K562 (cell line): ENCODE data around the gene MAPK8IP1. TPM values are rescaled to one million over a fixed set of nuclear protein-coding genes. Genes with fewer than 3 reads are reported as not detected.
A peak's percentile ranks its signal among the peaks of the same experiment; 100 is the strongest.

Source experiments
- ATAC-seq: fragments of 200-7000 bp; cut with Tn5 transposase; 3 replicates; pipeline ENCODE4 v1.9.1; 2020; ENCODE audit warnings: moderate library complexity
- BruUV-seq: library from RNA; stranded (reverse); fragments of 400-500 nt; replicated peaks from 2 replicates; lab custom pipeline; 2021; lab: Mats Ljungman, UMichigan
- CTCF ChIA-PET: fragments of 300-600 bp; formaldehyde crosslinking; extraction: SDS; loops from one replicate; lab custom pipeline; 2021; ENCODE audit warnings: low intra/inter-chr PET ratio; lab: Yijun Ruan, JAX
- POLR2A ChIA-PET: fragments of 300-600, 350-650 bp; sonication (Branson Sonifier 250); formaldehyde crosslinking; extraction: SDS; loops from one replicate; lab custom pipeline; 2021; ENCODE audit warnings: antibody characterized with exemption, inconsistent platforms; lab: Yijun Ruan, JAX
- DNase-seq, 4 experiments: peaks; one replicate each; pipeline versions ENCODE4 v3.0.0 to v3.0.0-alpha.2; 2011 to 2018; ENCODE audit warnings: low spot score in 3 of 4, mixed read lengths in 3 of 4; ENCODE audit errors: extremely low read depth in 1 of 4
- FAIRE-seq: peaks from 2 replicates; lab custom pipeline; 2011; peaks lifted over from hg19 to GRCh38; lab: Jason Lieb, UNC
- H2AFZ ChIP-seq: 2 replicates; pipeline ENCODE4 v1.6.0; 2011; ENCODE audit warnings: low read depth, low read length, control low read depth, inconsistent platforms
- H3K27ac ChIP-seq: fragments of 200-600 bp; 3 replicates; pipeline ENCODE4 v1.8.0; 2011; ENCODE audit warnings: low read depth, mild to moderate bottlenecking, control low read depth, inconsistent platforms, low read length, moderate library complexity, mixed read lengths; ENCODE audit errors: extremely low read depth
- H3K27me3 ChIP-seq, 2 experiments: fragments of 300-600 bp in 1 of 2; 2 replicates in 1 of 2; 3 replicates in 1 of 2; pipeline versions ENCODE4 v1.6.0 to v1.8.0; 2011; ENCODE audit warnings: inconsistent platforms in 2 of 2, low read length in 2 of 2, mild to moderate bottlenecking in 1 of 2, mixed read lengths in 1 of 2, moderate library complexity in 1 of 2; ENCODE audit not compliant: control insufficient read depth in 2 of 2, insufficient read depth in 2 of 2
- H3K36me3 ChIP-seq: fragments of 300-600 bp; 3 replicates; pipeline ENCODE4 v1.8.0; 2011; ENCODE audit warnings: mild to moderate bottlenecking, low read length, inconsistent platforms; ENCODE audit not compliant: control insufficient read depth, insufficient read depth
- H3K4me1 ChIP-seq, 2 experiments: fragments of 200-600 bp in 1 of 2; replicated peaks in 1 of 2; 2 replicates in 1 of 2; 3 replicates in 1 of 2; pipeline versions ENCODE4 v1.5.1 to v1.8.0; 2011; ENCODE audit warnings: inconsistent platforms in 2 of 2, low read length in 2 of 2, mild to moderate bottlenecking in 1 of 2, mixed read lengths in 1 of 2, moderate library complexity in 1 of 2; ENCODE audit not compliant: control insufficient read depth in 2 of 2, insufficient read depth in 2 of 2
- H3K4me2 ChIP-seq: 2 replicates; pipeline ENCODE4 v1.6.1; 2011; ENCODE audit warnings: low read length, control low read depth, inconsistent platforms, mixed read lengths; ENCODE audit not compliant: insufficient read depth
- H3K4me3 ChIP-seq: fragments of 200-600 bp; sonication (generic), shearing (Covaris generic); 2 replicates; pipeline ENCODE4 v1.5.1; 2016; ENCODE audit warnings: control low read depth, inconsistent platforms
- H3K79me2 ChIP-seq: fragments of 200-600 bp; 3 replicates; pipeline ENCODE4 v1.8.0; 2011; ENCODE audit warnings: low read length, inconsistent platforms; ENCODE audit not compliant: control insufficient read depth, insufficient read depth
- H3K9ac ChIP-seq, 2 experiments: 2 replicates each; pipeline versions ENCODE4 v1.6.0 to v1.6.1; 2011; ENCODE audit warnings: low read depth in 2 of 2, low read length in 2 of 2, control low read depth in 1 of 2, inconsistent platforms in 1 of 2, mild to moderate bottlenecking in 1 of 2, mixed read lengths in 1 of 2; ENCODE audit not compliant: insufficient read depth in 1 of 2
- H3K9me1 ChIP-seq: one replicate; pipeline ENCODE4 v1.6.0; 2011; ENCODE audit warnings: inconsistent platforms, mild to moderate bottlenecking, low read length, moderate library complexity; ENCODE audit not compliant: control insufficient read depth, insufficient read depth
- H3K9me3 ChIP-seq: replicated peaks from 2 replicates; pipeline ENCODE4 v1.5.1; 2011; ENCODE audit warnings: low read depth, low read length, inconsistent platforms; ENCODE audit not compliant: control insufficient read depth, insufficient read depth
- H4K20me1 ChIP-seq: replicated peaks from 2 replicates; pipeline ENCODE4 v1.6.1; 2011; ENCODE audit warnings: low read length, inconsistent platforms, mixed read lengths; ENCODE audit not compliant: control insufficient read depth, insufficient read depth
- UBTF ChIP-seq, 2 experiments: IDR thresholded peaks; 2 replicates each; pipeline ENCODE4 v1.6.1; 2012; ENCODE audit warnings: improper control_type of control experiment in 2 of 2, low read depth in 2 of 2, low read length in 2 of 2, borderline replicate concordance in 1 of 2
- VEZF1 ChIP-seq: fragments of 200-800 bp; sonication (Bioruptor generic); IDR thresholded peaks from 2 replicates; pipeline ENCODE4 v1.6.1; 2017; ENCODE audit warnings: missing genetic modification characterization, missing compliant biosample characterization
- ZNF41 ChIP-seq: fragments of 250-450 bp; sonication (Bioruptor Pico); conservative IDR thresholded peaks from 2 replicates; pipeline ENCODE4 v1.4.0; 2020; ENCODE audit warnings: mild to moderate bottlenecking
- WGBS: fragments of 100-300 bp; shearing (Covaris generic); methylation state at CpG from one replicate; pipeline ENCODE4 v1.1.6; 2016; ENCODE audit warnings: low coverage, mixed read lengths; ENCODE audit not compliant: insufficient coverage; ENCODE audit errors: missing lambda C conversion rate; 5-methylcytosine and 5-hydroxymethylcytosine counted together
- in situ Hi-C: fragments of 300-500 bp; cut with MboI; formaldehyde crosslinking; loops from 4 replicates; pipeline ENCODE4 v1.15.0; 2018; ENCODE audit warnings: inconsistent platforms, mixed read lengths
- intact Hi-C: fragments of 100-400 bp; cut with micrococcal nuclease; formaldehyde crosslinking; loops from 2 replicates; pipeline ENCODE4 v1.14.2; 2022
- polyA plus RNA-seq, 8 experiments: library from polyadenylated mRNA; depleted of rRNA in 4 of 8; stranded (reverse) in 5 of 8; unstranded in 3 of 8; fragments of >200 nt; fragmentation: Nextera tagmentation in 2 of 8; fragmentation: Illumina TruSeq in 1 of 8; extraction: Ambion mirVana in 2 of 8; extraction: Trizol in 1 of 8; gene quantifications; 2 replicates each; pipeline versions ENCODE4 v1.2.1 to v1.2.3, GENCODE V29; 2011 to 2014; ENCODE audit warnings: inconsistent platforms in 1 of 8, missing spikeins in 1 of 8
- total RNA-seq, 7 experiments: library from RNA; depleted of rRNA in 6 of 7; stranded (reverse); fragments of >200 nt in 6 of 7; fragmentation: Illumina TruSeq in 2 of 7; extraction: Trizol in 2 of 7; gene quantifications; 2 replicates each; pipeline versions ENCODE4 v1.2.1 to v1.2.3, GENCODE V29; 2011 to 2021; ENCODE audit warnings: low replicate concordance in 1 of 7
- TF ChIP-seq, protein P1 (sequence below), 2 experiments: fragments of 450-650 bp; formaldehyde crosslinking in 1 of 2; IDR thresholded peaks; 2 replicates each; pipeline versions ENCODE4 v1.4.0 to v1.6.1; 2014 to 2020; ENCODE audit warnings: mild to moderate bottlenecking in 2 of 2, borderline replicate concordance in 1 of 2, low read depth in 1 of 2
- TF ChIP-seq, protein P2 (sequence below): IDR thresholded peaks from 3 replicates; pipeline ENCODE4 v1.6.1; 2011; ENCODE audit warnings: borderline replicate concordance, mild to moderate bottlenecking; ENCODE audit not compliant: insufficient read length, insufficient read depth

MAPK8IP1 gene
- total and polyA plus RNA-seq, 9 of the 15 experiments (the other 6 are each of a cell fraction or from before 2014, with no cell fraction given), result 0.13 to 6.9 (median 2.5) TPM

GRCh38 chr11:45896422-45896984 is 11.1 kb downstream of the MAPK8IP1 start:
- no TSS peak for BruUV-seq
- Histone ChIP-seq H3K4me3 (no peak overlapping the region), H3K4me2 (no peak overlapping the region), H3K9me1 (no peaks in the 10 kb centered on the region), H3K79me2 (no peaks in the 10 kb centered on the region), H3K27ac (no peak overlapping the region), H3K36me3 (no peaks in the 10 kb centered on the region), H3K9me3 (no peaks in the 10 kb centered on the region), H3K9ac (no peak overlapping the region; a peak in 1 of 4 replicates), H3K4me1 (peaks cover 6 to 39% of the 10 kb centered on the region in 2 experiments; a peak in 4 of 5 replicates), H3K27me3 (no peaks in the 10 kb centered on the region; a peak in 1 of 5 replicates), H2AFZ (no peak overlapping the region), H4K20me1 (0 out of 2 replicates have a peak, but pooled peaks cover 9% of the 10 kb centered on the region)
- 23% methylated on average over 13 of the region's 19 CpGs for WGBS
- no peak for ATAC-seq
- ChIA-PET CTCF (no interaction called here), POLR2A (interaction anchor here (0.6 to 2.1 kb wide), 3 partner anchors 35 to 287 kb away, joined by 3 to 5 read pairs (median 4); no protein-coding TSS in a partner anchor)
- TF ChIP-seq, protein P1, sequence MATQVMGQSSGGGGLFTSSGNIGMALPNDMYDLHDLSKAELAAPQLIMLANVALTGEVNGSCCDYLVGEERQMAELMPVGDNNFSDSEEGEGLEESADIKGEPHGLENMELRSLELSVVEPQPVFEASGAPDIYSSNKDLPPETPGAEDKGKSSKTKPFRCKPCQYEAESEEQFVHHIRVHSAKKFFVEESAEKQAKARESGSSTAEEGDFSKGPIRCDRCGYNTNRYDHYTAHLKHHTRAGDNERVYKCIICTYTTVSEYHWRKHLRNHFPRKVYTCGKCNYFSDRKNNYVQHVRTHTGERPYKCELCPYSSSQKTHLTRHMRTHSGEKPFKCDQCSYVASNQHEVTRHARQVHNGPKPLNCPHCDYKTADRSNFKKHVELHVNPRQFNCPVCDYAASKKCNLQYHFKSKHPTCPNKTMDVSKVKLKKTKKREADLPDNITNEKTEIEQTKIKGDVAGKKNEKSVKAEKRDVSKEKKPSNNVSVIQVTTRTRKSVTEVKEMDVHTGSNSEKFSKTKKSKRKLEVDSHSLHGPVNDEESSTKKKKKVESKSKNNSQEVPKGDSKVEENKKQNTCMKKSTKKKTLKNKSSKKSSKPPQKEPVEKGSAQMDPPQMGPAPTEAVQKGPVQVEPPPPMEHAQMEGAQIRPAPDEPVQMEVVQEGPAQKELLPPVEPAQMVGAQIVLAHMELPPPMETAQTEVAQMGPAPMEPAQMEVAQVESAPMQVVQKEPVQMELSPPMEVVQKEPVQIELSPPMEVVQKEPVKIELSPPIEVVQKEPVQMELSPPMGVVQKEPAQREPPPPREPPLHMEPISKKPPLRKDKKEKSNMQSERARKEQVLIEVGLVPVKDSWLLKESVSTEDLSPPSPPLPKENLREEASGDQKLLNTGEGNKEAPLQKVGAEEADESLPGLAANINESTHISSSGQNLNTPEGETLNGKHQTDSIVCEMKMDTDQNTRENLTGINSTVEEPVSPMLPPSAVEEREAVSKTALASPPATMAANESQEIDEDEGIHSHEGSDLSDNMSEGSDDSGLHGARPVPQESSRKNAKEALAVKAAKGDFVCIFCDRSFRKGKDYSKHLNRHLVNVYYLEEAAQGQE (IDR thresholded peaks at IDR 0.05; ENCODE audit: borderline replicate concordance), result 0 out of 2 replicates have a peak, but pooled peaks have one; percentile 29
- TF ChIP-seq, protein P1 (CRISPR knock-in tag; IDR thresholded peaks at IDR 0.05; ENCODE audit: low read depth), result no peak
- TF ChIP-seq ZNF41, result no peak
- TF ChIP-seq VEZF1, result peak; percentile 45; the same call in 1 of the 2 replicates
- TF ChIP-seq, protein P2, sequence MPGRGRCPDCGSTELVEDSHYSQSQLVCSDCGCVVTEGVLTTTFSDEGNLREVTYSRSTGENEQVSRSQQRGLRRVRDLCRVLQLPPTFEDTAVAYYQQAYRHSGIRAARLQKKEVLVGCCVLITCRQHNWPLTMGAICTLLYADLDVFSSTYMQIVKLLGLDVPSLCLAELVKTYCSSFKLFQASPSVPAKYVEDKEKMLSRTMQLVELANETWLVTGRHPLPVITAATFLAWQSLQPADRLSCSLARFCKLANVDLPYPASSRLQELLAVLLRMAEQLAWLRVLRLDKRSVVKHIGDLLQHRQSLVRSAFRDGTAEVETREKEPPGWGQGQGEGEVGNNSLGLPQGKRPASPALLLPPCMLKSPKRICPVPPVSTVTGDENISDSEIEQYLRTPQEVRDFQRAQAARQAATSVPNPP, result no peak
- 0 out of 4 replicates have a peak, but pooled peaks of 1 of the 2 experiments have one; percentile 24 for TF ChIP-seq UBTF (IDR thresholded peaks at IDR 0.05; ENCODE audit: borderline replicate concordance in 1 of 2, low read depth in 2 of 2, low read length in 2 of 2)
- intact Hi-C loops (no loop called here), in situ Hi-C loops (no loop called here)
- no peak for DNase-seq
- FAIRE-seq, result no peak
